Measurements from ENCODE around the gene FECH.
"Not testable (repeated sequence)": the region's sequence is repeated elsewhere in the genome, so short reads cannot be mapped to it uniquely, and the experiment has no call there.

Gene FECH

GRCh38 chr18:57603871-57604270 lies 17.4 kb upstream of the FECH start (continued):
- TF ChIP-seq ZNF645 (tag by site-specific recombination; IDR thresholded peaks at IDR 0.05) (no peak), ZNF585B (tag by site-specific recombination; IDR thresholded peaks at IDR 0.05) (no peak), REPIN1 (tag by site-specific recombination; IDR thresholded peaks at IDR 0.05; ENCODE audit: low read depth) (no peak), ZNF76 (tag by site-specific recombination; IDR thresholded peaks at IDR 0.05; ENCODE audit: borderline replicate concordance, low read depth) (no peak), AEBP2 (tag by site-specific recombination; IDR thresholded peaks at IDR 0.05; ENCODE audit: borderline replicate concordance) (no peak), KLF9 (tag by site-specific recombination; IDR thresholded peaks at IDR 0.05; ENCODE audit: low read depth) (no peak), ZNF157 (tag by site-specific recombination; IDR thresholded peaks at IDR 0.05) (no peak)

GRCh38 chr18:57595347-57595746 lies 8.8 kb upstream of the FECH start:
- H3K36me3 ChIP-seq (ENCODE audit: control insufficient read depth in 2 of 2, insufficient read depth in 1 of 2, low read length in 2 of 2): peaks cover 15 to 21% of the 10 kb centered on the region in 2 experiments
- POLR2A ChIA-PET: interaction anchor here (0.6 to 0.9 kb wide), 2 partner anchors 26 to 160 kb away, joined by 3 to 4 read pairs; partner anchors contain the start of genes NARS1 and ONECUT2
- H3K9me3 ChIP-seq (ENCODE audit: control insufficient read depth, insufficient read depth, low read depth, low read length): no peaks in the 10 kb centered on the region
- TF ChIP-seq ZNF214 (tag by site-specific recombination; IDR thresholded peaks at IDR 0.05; ENCODE audit: borderline replicate concordance) (no peak), ZNF529 (tag by site-specific recombination; IDR thresholded peaks at IDR 0.05; ENCODE audit: insufficient replicate concordance) (no peak), ZFP37 (tag by site-specific recombination; IDR thresholded peaks at IDR 0.05) (no peak), WT1 (tag by site-specific recombination; IDR thresholded peaks at IDR 0.05) (no peak), ZNF561 (tag by site-specific recombination; IDR thresholded peaks at IDR 0.05; ENCODE audit: borderline replicate concordance) (no peak), ZNF48 (tag by site-specific recombination; IDR thresholded peaks at IDR 0.05) (no peak)
- no peak overlapping the region for H3K4me3 ChIP-seq (ENCODE audit: low read depth, low read length)
- H3K27ac ChIP-seq (ENCODE audit: extremely low read depth, low read depth, low read length): no peak overlapping the region
- CTCF ChIA-PET: interaction anchor here (0.6 kb wide), 1 partner anchor 541 kb away, joined by 3 read pairs; no protein-coding TSS in a partner anchor
- no peaks in the 10 kb centered on the region for H3K4me1 ChIP-seq (ENCODE audit: control insufficient read depth, insufficient read depth, low read length)

- ChIA-PET POLR2A (interaction anchor here (0.6 kb wide), 2 partner anchors 1490 to 1520 kb away, joined by 3 read pairs; no protein-coding TSS in a partner anchor), CTCF (interaction anchor here (0.7 kb wide), 1 partner anchor 206 kb away, joined by 3 read pairs; no protein-coding TSS in a partner anchor)
- H3K4me1 ChIP-seq (ENCODE audit: control insufficient read depth, insufficient read depth, low read length); H3K9me3 ChIP-seq (ENCODE audit: control insufficient read depth, insufficient read depth, low read depth, low read length); H3K27ac ChIP-seq (ENCODE audit: extremely low read depth, low read depth, low read length); H3K4me3 ChIP-seq (ENCODE audit: low read depth, low read length); H3K36me3 ChIP-seq (ENCODE audit: control insufficient read depth in 2 of 2, insufficient read depth in 1 of 2, low read length in 2 of 2): not testable (repeated sequence)
These were observed 6.2 kb upstream of the FECH start for GRCh38 chr18:57592716-57593115.

GRCh38 chr18:57589161-57589560 lies 2.7 kb upstream of the FECH start:
- H3K27ac ChIP-seq (ENCODE audit: extremely low read depth, low read depth, low read length): no peak overlapping the region
- no peak overlapping the region for H3K4me3 ChIP-seq (ENCODE audit: low read depth, low read length)
- TF ChIP-seq ZIC2 (tag by site-specific recombination; IDR thresholded peaks at IDR 0.05): 0 out of 2 replicates have a peak, but pooled peaks have one; percentile 13
- TF ChIP-seq ZNF488 (tag by site-specific recombination; IDR thresholded peaks at IDR 0.05): no peak
- no peak for TF ChIP-seq PATZ1 (tag by site-specific recombination; IDR thresholded peaks at IDR 0.05)
- TF ChIP-seq ZNF654 (tag by site-specific recombination; IDR thresholded peaks at IDR 0.05; ENCODE audit: low read depth): no peak
- POLR2A ChIA-PET: no interaction called here
- H3K36me3 ChIP-seq (ENCODE audit: control insufficient read depth in 2 of 2, insufficient read depth in 1 of 2, low read length in 2 of 2): no peaks in the 10 kb centered on the region
- H3K4me1 ChIP-seq (ENCODE audit: control insufficient read depth, insufficient read depth, low read length): peaks cover 7% of the 10 kb centered on the region
- CTCF ChIA-PET: interaction anchor here (1.5 kb wide), 1 partner anchor 40 kb away, joined by 6 read pairs; no protein-coding TSS in a partner anchor
- no peaks in the 10 kb centered on the region for H3K9me3 ChIP-seq (ENCODE audit: control insufficient read depth, insufficient read depth, low read depth, low read length)
